ENCODE measurements around the gene SLC12A7. TPM values are rescaled to one million over a fixed set of nuclear protein-coding genes. Genes with fewer than 3 reads are reported as not detected.
A peak's percentile ranks its signal among the peaks of the same experiment; 100 is the strongest.

SLC12A7 gene
- total and polyA plus RNA-seq, 7 donors: 7.2 to 54.3 (median 16.8) TPM

- no peaks in the 10 kb centered on the region for H3K36me3 ChIP-seq
- no peak overlapping the region for H3K4me3 ChIP-seq
- TF ChIP-seq POLR2A (IDR thresholded peaks at IDR 0.05) (no peak), POLR2AphosphoS5 (IDR thresholded peaks at IDR 0.05) (no peak), CTCF (IDR thresholded peaks at IDR 0.05) (no peak), EP300 (IDR thresholded peaks at IDR 0.05) (no peak)
- 88 to 92% methylated on average over 20 of the region's 20 CpGs for whole genome bisulfite sequencing, 2 donors
- DNase-seq: no peak
- intact Hi-C loops (cut with DNase I): no loop called here
- H3K4me1 ChIP-seq: peaks cover 0 to 20% (median 17%) of the 10 kb centered on the region in 4 donors
- no peaks in the 10 kb centered on the region for H3K27me3 ChIP-seq
- H3K27ac ChIP-seq: peak overlapping the region in 2 of 4 donors; percentile 44 to 56
- H3K9me3 ChIP-seq: no peaks in the 10 kb centered on the region
Observed at GRCh38 chr5:1123418-1124147, 11.7 kb upstream of the SLC12A7 start.

- Histone ChIP-seq H3K27ac (no peak overlapping the region), H3K9me3 (no peaks in the 10 kb centered on the region), H3K27me3 (no peaks in the 10 kb centered on the region), H3K36me3 (no peaks in the 10 kb centered on the region), H3K4me1 (peaks cover 0 to 19% (median 16%) of the 10 kb centered on the region in 4 donors), H3K4me3 (no peak overlapping the region)
- 93% methylated on average over 34 of the region's 34 CpGs for WGBS, 2 donors
- no peak for DNase-seq
- TF ChIP-seq EP300 (IDR thresholded peaks at IDR 0.05) (no peak), POLR2AphosphoS5 (IDR thresholded peaks at IDR 0.05) (no peak), CTCF (IDR thresholded peaks at IDR 0.05) (no peak)
- intact Hi-C loops (cut with DNase I): no loop called here
Observed at GRCh38 chr5:1122511-1123294, 10.8 kb upstream of the SLC12A7 start.

GRCh38 chr5:1121891-1122290 lies 10.0 kb upstream of the SLC12A7 start:
- intact Hi-C loops (cut with DNase I): no loop called here
- Histone ChIP-seq H3K36me3 (no peaks in the 10 kb centered on the region), H3K27me3 (no peaks in the 10 kb centered on the region), H3K4me3 (no peak overlapping the region), H3K4me1 (peaks cover 0 to 19% (median 16%) of the 10 kb centered on the region in 4 donors), H3K9me3 (no peaks in the 10 kb centered on the region), H3K27ac (no peak overlapping the region)
- WGBS, 2 donors: 93 to 94% methylated on average over 14 of the region's 14 CpGs
- no peak for TF ChIP-seq EP300 (IDR thresholded peaks at IDR 0.05)
- no peak for TF ChIP-seq CTCF (IDR thresholded peaks at IDR 0.05)
- no peak for TF ChIP-seq POLR2AphosphoS5 (IDR thresholded peaks at IDR 0.05)
- TF ChIP-seq POLR2A (IDR thresholded peaks at IDR 0.05): no peak
- DNase-seq: no peak

GRCh38 chr5:1121044-1121443 lies 9.2 kb upstream of the SLC12A7 start:
- H3K4me3 ChIP-seq: no peak overlapping the region
- WGBS, 2 donors: 85 to 87% methylated on average over 14 of the region's 14 CpGs
- no peaks in the 10 kb centered on the region for H3K27me3 ChIP-seq
- no peaks in the 10 kb centered on the region for H3K9me3 ChIP-seq
- H3K36me3 ChIP-seq: no peaks in the 10 kb centered on the region
- DNase-seq: no peak
- TF ChIP-seq POLR2A (IDR thresholded peaks at IDR 0.05) (no peak), EP300 (IDR thresholded peaks at IDR 0.05) (no peak), POLR2AphosphoS5 (IDR thresholded peaks at IDR 0.05) (no peak), CTCF (IDR thresholded peaks at IDR 0.05) (no peak)
- intact Hi-C loops (cut with DNase I): no loop called here
- H3K27ac ChIP-seq: no peak overlapping the region
- H3K4me1 ChIP-seq: peaks cover 0 to 19% (median 16%) of the 10 kb centered on the region in 4 donors

Data from sigmoid colon (tissue), 7 donors.